Natural killer cell (primary cell): ENCODE data around the gene RAB30. TPM values are rescaled to one million over a fixed set of nuclear protein-coding genes. Genes with fewer than 3 reads are reported as not detected.

ENCODE experiments used
- ATAC-seq, 3 donors: fragments of 150-1000 bp in 2 of 3; fragments of 200-7000 bp in 1 of 3; cut with Tn5 transposase; 1 replicate in 1 of 3; 2 replicates in 2 of 3; pipeline ENCODE4 v1.10.0; 2021; ENCODE audit warnings: mild to moderate bottlenecking in 2 of 3, moderate library complexity in 2 of 3
- DNase-seq, 2 donors: peaks; one replicate each; pipeline versions ENCODE4 v3.0.0 to v3.0.0-alpha.2; 2013 to 2021; ENCODE audit warnings: mixed read lengths in 1 of 2
- H3K27ac ChIP-seq: one replicate; pipeline ENCODE4 v1.5.1; 2013; ENCODE audit warnings: mild to moderate bottlenecking, low read length
- H3K27me3 ChIP-seq: one replicate; pipeline ENCODE4 v1.6.1; 2013; ENCODE audit warnings: low read length; ENCODE audit not compliant: control insufficient read depth, insufficient read depth
- H3K36me3 ChIP-seq: one replicate; pipeline ENCODE4 v1.6.1; 2013; ENCODE audit warnings: low read length; ENCODE audit not compliant: control insufficient read depth, insufficient read depth
- H3K4me1 ChIP-seq: one replicate; pipeline ENCODE4 v1.6.1; 2013; ENCODE audit warnings: low read length; ENCODE audit not compliant: control insufficient read depth, insufficient read depth
- H3K4me3 ChIP-seq: one replicate; pipeline ENCODE4 v1.5.1; 2013; ENCODE audit warnings: low read length
- H3K9me3 ChIP-seq: one replicate; pipeline ENCODE4 v1.6.1; 2013; ENCODE audit warnings: low read length; ENCODE audit not compliant: control insufficient read depth, insufficient read depth
- H3K27ac Mint-ChIP-seq, 2 donors: one replicate each; pipeline ENCODE4 v1.8.0; 2022; ENCODE audit warnings: mild to moderate bottlenecking in 2 of 2, mixed read lengths in 2 of 2, moderate library complexity in 1 of 2
- H3K27me3 Mint-ChIP-seq, 2 donors: one replicate each; pipeline ENCODE4 v1.8.0; 2022; ENCODE audit warnings: low read depth in 2 of 2, mixed read lengths in 2 of 2
- H3K36me3 Mint-ChIP-seq: one replicate; pipeline ENCODE4 v1.8.0; 2022; ENCODE audit warnings: mixed read lengths
- H3K4me1 Mint-ChIP-seq, 2 donors: one replicate each; pipeline ENCODE4 v1.8.0; 2022; ENCODE audit warnings: mixed read lengths in 2 of 2
- H3K4me3 Mint-ChIP-seq: one replicate; pipeline ENCODE4 v1.8.0; 2022; ENCODE audit warnings: mild to moderate bottlenecking, moderate library complexity, mixed read lengths
- H3K9me3 Mint-ChIP-seq, 2 donors: one replicate each; pipeline ENCODE4 v1.8.0; 2022; ENCODE audit warnings: mixed read lengths in 2 of 2
- WGBS: methylation state at CpG from one replicate; pipeline ENCODE4 v1.1.7; 2013; ENCODE audit warnings: missing lambda C conversion rate; ENCODE audit not compliant: insufficient coverage; 5-methylcytosine and 5-hydroxymethylcytosine counted together
- intact Hi-C: fragments of 100-400 bp; cut with micrococcal nuclease; formaldehyde crosslinking; loops from one replicate; pipeline ENCODE4 v1.14.2; 2022
- total RNA-seq, 4 donors: library from RNA; stranded (reverse); fragments of 120-200 nt in 1 of 4; gene quantifications; one replicate each; pipeline versions ENCODE4 v1.2.3 to v1.2.4, GENCODE V29; 2013 to 2022
- TF ChIP-seq, protein P1 (sequence below): fragments of 200-600 bp; IDR thresholded peaks from one replicate; pipeline ENCODE4 v1.8.0; 2022; ENCODE audit warnings: antibody characterized with exemption

Gene RAB30
- total RNA-seq, 3 donors from 2014 or later (not counting 1 experiment from before 2014, with no cell fraction given): 10.2 to 23.3 (median 20.5) TPM

DNA sequence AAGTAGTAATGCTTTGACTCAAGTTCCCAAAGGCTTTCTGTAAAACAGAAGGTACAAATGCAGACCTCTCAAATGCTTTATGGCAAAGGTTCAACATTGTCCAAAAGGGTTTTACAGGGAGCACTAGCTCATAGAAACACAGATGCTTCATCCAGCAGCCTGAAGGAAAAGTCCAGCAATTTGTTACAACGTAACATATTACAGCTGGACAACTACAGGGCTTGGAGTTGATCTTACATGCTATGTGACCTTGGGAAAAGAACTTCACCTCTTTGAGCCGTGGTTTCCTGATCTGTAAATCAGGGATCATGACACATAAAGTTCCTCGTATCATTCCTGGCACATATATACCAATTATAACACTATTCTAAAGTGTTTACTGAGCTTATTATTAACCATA, 85.3 kb downstream of the RAB30 start:
- TF ChIP-seq, protein P1, sequence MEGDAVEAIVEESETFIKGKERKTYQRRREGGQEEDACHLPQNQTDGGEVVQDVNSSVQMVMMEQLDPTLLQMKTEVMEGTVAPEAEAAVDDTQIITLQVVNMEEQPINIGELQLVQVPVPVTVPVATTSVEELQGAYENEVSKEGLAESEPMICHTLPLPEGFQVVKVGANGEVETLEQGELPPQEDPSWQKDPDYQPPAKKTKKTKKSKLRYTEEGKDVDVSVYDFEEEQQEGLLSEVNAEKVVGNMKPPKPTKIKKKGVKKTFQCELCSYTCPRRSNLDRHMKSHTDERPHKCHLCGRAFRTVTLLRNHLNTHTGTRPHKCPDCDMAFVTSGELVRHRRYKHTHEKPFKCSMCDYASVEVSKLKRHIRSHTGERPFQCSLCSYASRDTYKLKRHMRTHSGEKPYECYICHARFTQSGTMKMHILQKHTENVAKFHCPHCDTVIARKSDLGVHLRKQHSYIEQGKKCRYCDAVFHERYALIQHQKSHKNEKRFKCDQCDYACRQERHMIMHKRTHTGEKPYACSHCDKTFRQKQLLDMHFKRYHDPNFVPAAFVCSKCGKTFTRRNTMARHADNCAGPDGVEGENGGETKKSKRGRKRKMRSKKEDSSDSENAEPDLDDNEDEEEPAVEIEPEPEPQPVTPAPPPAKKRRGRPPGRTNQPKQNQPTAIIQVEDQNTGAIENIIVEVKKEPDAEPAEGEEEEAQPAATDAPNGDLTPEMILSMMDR: no peak
- Histone ChIP-seq H3K36me3 (peaks cover 7% of the 10 kb centered on the region), H3K4me1 (no peaks in the 10 kb centered on the region), H3K27ac (no peak overlapping the region), H3K27me3 (no peaks in the 10 kb centered on the region), H3K4me3 (no peak overlapping the region), H3K9me3 (no peaks in the 10 kb centered on the region)
- H3K9me3 Mint-ChIP-seq: no peaks in the 10 kb centered on the region
- no peak for DNase-seq
- ATAC-seq: no peak
- H3K4me3 Mint-ChIP-seq: no peak overlapping the region
- H3K27me3 Mint-ChIP-seq: no peaks in the 10 kb centered on the region
- peaks cover 6% of the 10 kb centered on the region in 2 donors for H3K4me1 Mint-ChIP-seq
- intact Hi-C loops: no loop called here
- no peaks in the 10 kb centered on the region for H3K36me3 Mint-ChIP-seq
- WGBS: 90% methylated on average over 3 of the region's 3 CpGs
- H3K27ac Mint-ChIP-seq: no peak overlapping the region

DNA sequence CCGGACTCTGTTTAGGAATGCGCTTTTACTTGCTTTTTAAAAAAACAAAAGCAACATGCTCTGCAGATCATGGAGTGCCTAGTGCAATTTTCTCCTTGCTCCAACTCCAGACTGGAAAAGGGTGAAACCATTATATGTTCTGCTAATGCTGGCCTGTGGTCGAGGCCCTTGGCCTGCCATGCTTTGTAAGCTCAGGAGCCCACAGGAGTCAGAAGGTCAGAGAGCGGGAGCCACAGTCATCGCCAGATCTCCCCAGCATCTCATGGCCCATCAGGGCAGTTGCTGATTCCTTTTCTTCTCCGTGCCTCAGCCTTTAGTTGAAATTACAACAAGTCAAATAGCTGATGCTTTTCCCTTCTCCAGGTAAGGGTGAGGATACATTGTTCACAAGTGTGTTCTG, 89.8 kb downstream of the RAB30 start:
- no peak overlapping the region for H3K27ac Mint-ChIP-seq
- intact Hi-C loops: no loop called here
- WGBS: 96% methylated on average over 6 of the region's 6 CpGs

DNA sequence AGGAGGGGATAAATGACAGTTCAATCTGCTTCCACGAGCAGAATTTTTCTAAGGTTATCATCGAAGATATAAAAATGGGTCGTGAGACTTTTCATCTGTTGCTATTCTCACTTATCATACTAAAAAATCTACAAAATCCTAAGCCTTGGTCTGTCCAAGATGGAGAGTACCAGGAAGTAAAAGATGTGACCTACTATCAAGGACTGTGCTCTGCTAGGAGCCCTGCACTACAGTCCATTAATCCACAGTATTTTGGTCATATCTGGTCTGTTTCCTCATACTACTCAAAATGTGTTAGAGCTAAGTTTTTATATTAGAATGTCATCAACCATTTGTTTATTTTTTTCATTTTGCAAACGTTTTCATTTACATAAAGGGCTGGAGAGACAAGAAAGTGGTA, 90.8 kb downstream of the RAB30 start:
- TF ChIP-seq, protein P1: no peak
- Mint-ChIP-seq H3K36me3 (no peaks in the 10 kb centered on the region), H3K27me3 (no peaks in the 10 kb centered on the region), H3K4me1 (peaks cover 8 to 16% of the 10 kb centered on the region in 2 donors), H3K9me3 (no peaks in the 10 kb centered on the region), H3K4me3 (no peak overlapping the region), H3K27ac (no peak overlapping the region)
- no peak for ATAC-seq
- no peaks in the 10 kb centered on the region for H3K27me3 ChIP-seq
- H3K4me1 ChIP-seq: no peaks in the 10 kb centered on the region
- DNase-seq: no peak
- intact Hi-C loops: no loop called here
- H3K36me3 ChIP-seq: peaks cover 4% of the 10 kb centered on the region
- H3K4me3 ChIP-seq: no peak overlapping the region
- H3K9me3 ChIP-seq: no peaks in the 10 kb centered on the region
- no peak overlapping the region for H3K27ac ChIP-seq
- 100% methylated on average over 1 of the region's 4 CpGs for WGBS

More for the DNA sequence above, 89.8 kb downstream of the RAB30 start:
- DNase-seq (no peak), ATAC-seq (no peak)
- Mint-ChIP-seq H3K36me3 (no peaks in the 10 kb centered on the region), H3K27me3 (no peaks in the 10 kb centered on the region), H3K9me3 (no peaks in the 10 kb centered on the region), H3K4me3 (no peak overlapping the region), H3K4me1 (peaks cover 0 to 9% of the 10 kb centered on the region in 2 donors)
- Histone ChIP-seq H3K36me3 (peaks cover 4% of the 10 kb centered on the region), H3K27me3 (no peaks in the 10 kb centered on the region), H3K4me1 (no peaks in the 10 kb centered on the region), H3K4me3 (no peak overlapping the region), H3K9me3 (no peaks in the 10 kb centered on the region), H3K27ac (no peak overlapping the region)
- TF ChIP-seq, protein P1: no peak

DNA sequence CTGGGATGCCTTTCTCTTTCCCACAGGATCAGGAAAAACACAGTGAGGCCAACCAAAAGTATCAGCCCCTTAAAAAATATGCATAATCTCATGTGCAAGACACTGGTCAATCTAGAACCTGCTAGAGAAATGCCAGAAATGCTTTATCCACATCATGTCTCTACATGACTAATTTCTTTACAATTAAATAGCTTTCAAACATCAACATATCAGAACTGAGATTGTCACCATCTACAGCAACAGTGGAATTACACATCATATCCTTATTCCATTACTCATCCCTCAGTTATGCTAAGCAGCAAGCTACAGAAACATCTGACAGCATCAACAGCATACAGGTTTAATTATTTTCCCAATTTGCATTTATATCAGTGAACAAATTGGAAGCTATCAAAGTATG, 91.4 kb downstream of the RAB30 start:
- no peak for ATAC-seq
- peaks cover 4% of the 10 kb centered on the region for H3K36me3 ChIP-seq

More for the DNA sequence above, 91.4 kb downstream of the RAB30 start:
- Histone ChIP-seq H3K27ac (no peak overlapping the region), H3K27me3 (no peaks in the 10 kb centered on the region), H3K4me1 (no peaks in the 10 kb centered on the region), H3K9me3 (no peaks in the 10 kb centered on the region), H3K4me3 (no peak overlapping the region)
- Mint-ChIP-seq H3K36me3 (no peaks in the 10 kb centered on the region), H3K27ac (no peak overlapping the region), H3K27me3 (no peaks in the 10 kb centered on the region), H3K4me3 (no peak overlapping the region), H3K9me3 (no peaks in the 10 kb centered on the region), H3K4me1 (peaks cover 10 to 23% of the 10 kb centered on the region in 2 donors)
- intact Hi-C loops: no loop called here
- no peak for DNase-seq
- TF ChIP-seq, protein P1: no peak
